A204.1 (cell line): ENCODE measurements around the gene OMA1.

Source experiments
- FAIRE-seq: peaks from 2 replicates; lab custom pipeline; 2012; peaks lifted over from hg19 to GRCh38; lab: Jason Lieb, UNC

OMA1 gene

GRCh38 chr1:58457023-58457635 is 89.4 kb downstream of the OMA1 start:
- no peak for FAIRE-seq

GRCh38 chr1:58456470-58456869 is 90.1 kb downstream of the OMA1 start:
- FAIRE-seq, result no peak

GRCh38 chr1:58454807-58455206 is 91.7 kb downstream of the OMA1 start:
- no peak for FAIRE-seq

GRCh38 chr1:58454385-58454784 is 92.1 kb downstream of the OMA1 start:
- no peak for FAIRE-seq

- FAIRE-seq, result no peak
Measured at GRCh38 chr1:58451560-58452191, 94.8 kb downstream of the OMA1 start.

- FAIRE-seq, result no peak
Measured at GRCh38 chr1:58447886-58448285, 98.6 kb downstream of the OMA1 start.

GRCh38 chr1:58447042-58447441 is 99.5 kb downstream of the OMA1 start:
- FAIRE-seq, result no peak

- no peak for FAIRE-seq
Measured at GRCh38 chr1:58446368-58446767, 100.2 kb downstream of the OMA1 start.

- no peak for FAIRE-seq
Measured at GRCh38 chr1:58443986-58444868, 102.3 kb downstream of the OMA1 start.

- FAIRE-seq, result no peak
Measured at GRCh38 chr1:58442114-58442513, 104.4 kb downstream of the OMA1 start.

- no peak for FAIRE-seq
Measured at GRCh38 chr1:58441699-58442098, 104.8 kb downstream of the OMA1 start.

- FAIRE-seq, result no peak
Measured at GRCh38 chr1:58440696-58441095, 105.8 kb downstream of the OMA1 start.

- FAIRE-seq, result no peak
Measured at GRCh38 chr1:58439946-58440345, 106.6 kb downstream of the OMA1 start.

GRCh38 chr1:58438468-58438867 is 108.1 kb downstream of the OMA1 start:
- no peak for FAIRE-seq

GRCh38 chr1:58437623-58438022 is 108.9 kb downstream of the OMA1 start:
- FAIRE-seq, result no peak

- no peak for FAIRE-seq
Measured at GRCh38 chr1:58436615-58437297, 109.8 kb downstream of the OMA1 start.

- FAIRE-seq, result no peak
Measured at GRCh38 chr1:58435376-58435775, 111.2 kb downstream of the OMA1 start.

GRCh38 chr1:58434607-58435006 is 111.9 kb downstream of the OMA1 start:
- no peak for FAIRE-seq

- no peak for FAIRE-seq
Measured at GRCh38 chr1:58434181-58434580, 112.3 kb downstream of the OMA1 start.

- FAIRE-seq, result no peak
Measured at GRCh38 chr1:58432851-58433668, 113.5 kb downstream of the OMA1 start.

- FAIRE-seq, result no peak
Measured at GRCh38 chr1:58431901-58432620, 114.5 kb downstream of the OMA1 start.
